Activated T-cell treated with anti-CD3 and anti-CD28 coated beads, Interleukin-2, amount 50 U/mL, for 48 hours (primary cell): ENCODE data around the gene CAMK1D.

Source experiments
- DNase-seq, 2 experiments: peaks; one replicate each; pipeline ENCODE4 v3.0.0-alpha.2; 2020

The CAMK1D gene

GRCh38 chr10:12526311-12526710 is 177.0 kb downstream of the CAMK1D start:
- DNase-seq: no peak

- no peak for DNase-seq
These were observed 180.6 kb downstream of the CAMK1D start for GRCh38 chr10:12529976-12530375.

GRCh38 chr10:12531305-12532220 is 182.2 kb downstream of the CAMK1D start:
- no peak for DNase-seq

GRCh38 chr10:12533151-12533550 is 183.8 kb downstream of the CAMK1D start:
- DNase-seq: no peak

- no peak for DNase-seq
These were observed 184.4 kb downstream of the CAMK1D start for GRCh38 chr10:12533723-12534122.

- peak; percentile 32 to 46 for DNase-seq
These were observed 185.5 kb downstream of the CAMK1D start for GRCh38 chr10:12534824-12535223.

GRCh38 chr10:12535656-12536055 is 186.3 kb downstream of the CAMK1D start:
- DNase-seq: no peak

- DNase-seq: no peak
These were observed 189.2 kb downstream of the CAMK1D start for GRCh38 chr10:12538491-12538995.

- DNase-seq: no peak
These were observed 190.2 kb downstream of the CAMK1D start for GRCh38 chr10:12539350-12540164.

- no peak for DNase-seq
These were observed 191.0 kb downstream of the CAMK1D start for GRCh38 chr10:12540341-12540781.

GRCh38 chr10:12541446-12542067 is 192.2 kb downstream of the CAMK1D start:
- no peak for DNase-seq

GRCh38 chr10:12542133-12542670 is 192.9 kb downstream of the CAMK1D start:
- DNase-seq: no peak

GRCh38 chr10:12543589-12543988 is 194.2 kb downstream of the CAMK1D start:
- DNase-seq: no peak

- DNase-seq: peak; percentile 23 to 27
These were observed 196.9 kb downstream of the CAMK1D start for GRCh38 chr10:12546160-12546802.

GRCh38 chr10:12547301-12547771 is 198.0 kb downstream of the CAMK1D start:
- no peak for DNase-seq

GRCh38 chr10:12549297-12549696 is 199.9 kb downstream of the CAMK1D start:
- no peak for DNase-seq

- no peak for DNase-seq
These were observed 201.6 kb downstream of the CAMK1D start for GRCh38 chr10:12550994-12551393.

- no peak for DNase-seq
These were observed 206.7 kb downstream of the CAMK1D start for GRCh38 chr10:12556039-12556438.

GRCh38 chr10:12559578-12560178 is 210.3 kb downstream of the CAMK1D start:
- no peak for DNase-seq

GRCh38 chr10:12561307-12561706 is 212.0 kb downstream of the CAMK1D start:
- no peak for DNase-seq

- DNase-seq: no peak
These were observed 212.4 kb downstream of the CAMK1D start for GRCh38 chr10:12561720-12562119.

- DNase-seq: no peak
These were observed 214.1 kb downstream of the CAMK1D start for GRCh38 chr10:12563489-12563888.
